K562 (cell line): Measurements from ENCODE around the gene ZSCAN2. TPM values are rescaled to one million over a fixed set of nuclear protein-coding genes. Genes with fewer than 3 reads are reported as not detected.

Experiments
- DLX4 ChIP-seq: fragments of 250-450 bp; sonication (Bioruptor Pico); IDR thresholded peaks from 2 replicates; pipeline ENCODE4 v1.6.1; 2021; ENCODE audit warnings: mild to moderate bottlenecking
- FIP1L1 ChIP-seq: fragments of 200-400 bp; formaldehyde crosslinking; IDR thresholded peaks from 2 replicates; pipeline ENCODE4 v1.6.1; 2018; ENCODE audit warnings: mild to moderate bottlenecking, low read depth, low read length; ENCODE audit not compliant: poor library complexity, severe bottlenecking
- GABPB2 ChIP-seq: fragments of 250-450 bp; sonication (Bioruptor Pico); conservative IDR thresholded peaks from 2 replicates; pipeline ENCODE4 v1.5.1; 2021; ENCODE audit warnings: mild to moderate bottlenecking
- NFYB ChIP-seq: IDR thresholded peaks from 2 replicates; pipeline ENCODE4 v1.6.1; 2011; ENCODE audit warnings: mild to moderate bottlenecking, moderate library complexity; ENCODE audit not compliant: insufficient read length; ENCODE audit errors: extremely low read depth
- PRPF4 ChIP-seq: fragments of 200-400 bp; formaldehyde crosslinking; IDR thresholded peaks from one replicate; pipeline ENCODE4 v1.6.1; 2017; ENCODE audit warnings: low read length, low read depth, mild to moderate bottlenecking; ENCODE audit not compliant: insufficient read depth, poor library complexity, severe bottlenecking
- SETDB1 ChIP-seq: IDR thresholded peaks from one replicate; pipeline ENCODE4 v1.6.1; 2012; ENCODE audit warnings: low read length, control low read depth, inconsistent platforms
- USF1 ChIP-seq: sonication (generic); formaldehyde crosslinking; IDR thresholded peaks from 2 replicates; pipeline ENCODE4 v1.9.0; 2022; ENCODE audit warnings: mild to moderate bottlenecking, missing genetic modification reagents
- ZFP36 ChIP-seq: fragments of 150-350 bp; IDR thresholded peaks from 2 replicates; pipeline ENCODE4 v1.6.1; 2018; ENCODE audit warnings: low read length, low read depth; ENCODE audit not compliant: partially characterized antibody
- ZNF274 ChIP-seq: IDR thresholded peaks from 2 replicates; pipeline ENCODE4 v1.6.1; 2011; ENCODE audit warnings: low read depth, mild to moderate bottlenecking, low read length, moderate library complexity, borderline replicate concordance
- ZNF280B ChIP-seq: fragments of 250-450 bp; sonication (Bioruptor Pico); IDR thresholded peaks from 2 replicates; pipeline ENCODE4 v1.5.1; 2021; ENCODE audit warnings: mild to moderate bottlenecking
- ZNF436 ChIP-seq: fragments of 250-450, 450-650 bp; sonication (Bioruptor Pico); formaldehyde crosslinking; IDR thresholded peaks from 2 replicates; pipeline ENCODE4 v1.7.0; 2020; ENCODE audit warnings: mild to moderate bottlenecking
- ZNF655 ChIP-seq: fragments of 250-450 bp; sonication (Bioruptor Pico); IDR thresholded peaks from 2 replicates; pipeline ENCODE4 v1.5.0; 2021
- polyA plus RNA-seq, 8 experiments: library from polyadenylated mRNA; depleted of rRNA in 4 of 8; stranded (reverse) in 5 of 8; unstranded in 3 of 8; fragments of >200 nt; fragmentation: Nextera tagmentation in 2 of 8; fragmentation: Illumina TruSeq in 1 of 8; extraction: Ambion mirVana in 2 of 8; extraction: Trizol in 1 of 8; gene quantifications; 2 replicates each; pipeline versions ENCODE4 v1.2.1 to v1.2.3, GENCODE V29; 2011 to 2014; ENCODE audit warnings: inconsistent platforms in 1 of 8, missing spikeins in 1 of 8
- total RNA-seq, 7 experiments: library from RNA; depleted of rRNA in 6 of 7; stranded (reverse); fragments of >200 nt in 6 of 7; fragmentation: Illumina TruSeq in 2 of 7; extraction: Trizol in 2 of 7; gene quantifications; 2 replicates each; pipeline versions ENCODE4 v1.2.1 to v1.2.3, GENCODE V29; 2011 to 2021; ENCODE audit warnings: low replicate concordance in 1 of 7
- TF ChIP-seq, protein P1 (sequence below), 3 experiments: fragments of 200-800 bp in 1 of 3; fragments of 250-450 bp in 1 of 3; fragments of 450-650 bp in 1 of 3; sonication (Bioruptor Pico) in 1 of 3; sonication (Bioruptor generic) in 1 of 3; formaldehyde crosslinking in 1 of 3; IDR thresholded peaks; 2 replicates each; pipeline versions ENCODE4 v1.6.1 to v1.8.0; 2016 to 2022; ENCODE audit warnings: mild to moderate bottlenecking in 2 of 3, missing genetic modification characterization in 2 of 3, missing compliant biosample characterization in 1 of 3, moderate library complexity in 1 of 3

The ZSCAN2 gene
- total and polyA plus RNA-seq, 9 of the 15 experiments (the other 6 are each of a cell fraction or from before 2014, with no cell fraction given): 1.7 to 14.2 (median 6.6) TPM

DNA sequence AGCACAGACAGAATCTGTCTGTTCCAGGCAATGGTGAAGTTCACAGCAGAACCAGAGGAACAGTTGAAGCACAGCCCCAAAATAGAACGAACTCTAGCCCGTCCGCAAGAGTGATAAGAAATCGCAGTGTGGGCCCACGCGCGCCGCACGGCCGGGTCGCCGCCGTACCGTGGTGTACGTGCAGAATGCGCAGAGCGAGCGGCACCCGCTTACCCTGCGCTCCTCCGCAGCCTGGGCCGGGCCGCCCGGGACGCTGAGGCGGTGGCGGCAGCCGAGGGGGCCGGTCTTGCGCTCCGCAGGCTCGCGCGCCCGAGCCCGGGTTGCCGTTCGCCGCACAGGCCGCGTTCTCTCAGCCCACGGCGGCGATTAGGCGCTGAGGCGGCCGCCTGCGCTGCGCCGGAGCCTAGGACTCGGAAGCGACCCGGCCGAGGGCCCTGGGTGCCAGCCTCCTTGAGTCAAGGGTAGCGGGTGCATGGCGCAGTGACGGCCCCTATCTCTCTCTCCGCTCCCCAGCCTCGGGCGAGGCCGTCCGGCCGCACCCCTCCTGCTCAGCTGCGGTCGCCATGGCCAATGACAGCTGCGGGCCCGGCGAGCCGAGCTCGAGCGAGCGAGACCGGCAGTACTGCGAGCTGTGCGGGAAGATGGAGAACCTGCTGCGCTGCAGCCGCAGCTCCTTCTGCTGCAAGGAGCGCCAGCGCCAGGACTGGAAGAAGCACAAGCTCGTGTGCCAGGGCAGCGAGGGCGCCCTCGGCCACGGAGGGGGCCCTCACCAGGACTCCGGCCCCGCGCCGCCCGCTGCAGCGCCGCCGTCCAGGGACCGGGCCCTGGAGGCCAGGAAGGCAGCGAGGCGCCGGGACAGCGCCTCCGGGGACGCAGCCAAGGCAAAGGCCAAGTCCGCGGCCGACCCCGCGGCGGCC lies 32.8 kb downstream of the ZSCAN2 start (continued):
- TF ChIP-seq ZNF280B (CRISPR knock-in tag) (no peak), ZFP36 (no peak), ZNF436 (no peak), NFYB (peak; percentile 7), FIP1L1 (peak; percentile 64), PRPF4 (no peak), GABPB2 (CRISPR knock-in tag) (no peak), DLX4 (CRISPR knock-in tag) (no peak), SETDB1 (no peak), ZNF655 (CRISPR knock-in tag) (no peak), ZNF274 (no peak), USF1 (CRISPR knock-in tag) (no peak)
- TF ChIP-seq, protein P1, sequence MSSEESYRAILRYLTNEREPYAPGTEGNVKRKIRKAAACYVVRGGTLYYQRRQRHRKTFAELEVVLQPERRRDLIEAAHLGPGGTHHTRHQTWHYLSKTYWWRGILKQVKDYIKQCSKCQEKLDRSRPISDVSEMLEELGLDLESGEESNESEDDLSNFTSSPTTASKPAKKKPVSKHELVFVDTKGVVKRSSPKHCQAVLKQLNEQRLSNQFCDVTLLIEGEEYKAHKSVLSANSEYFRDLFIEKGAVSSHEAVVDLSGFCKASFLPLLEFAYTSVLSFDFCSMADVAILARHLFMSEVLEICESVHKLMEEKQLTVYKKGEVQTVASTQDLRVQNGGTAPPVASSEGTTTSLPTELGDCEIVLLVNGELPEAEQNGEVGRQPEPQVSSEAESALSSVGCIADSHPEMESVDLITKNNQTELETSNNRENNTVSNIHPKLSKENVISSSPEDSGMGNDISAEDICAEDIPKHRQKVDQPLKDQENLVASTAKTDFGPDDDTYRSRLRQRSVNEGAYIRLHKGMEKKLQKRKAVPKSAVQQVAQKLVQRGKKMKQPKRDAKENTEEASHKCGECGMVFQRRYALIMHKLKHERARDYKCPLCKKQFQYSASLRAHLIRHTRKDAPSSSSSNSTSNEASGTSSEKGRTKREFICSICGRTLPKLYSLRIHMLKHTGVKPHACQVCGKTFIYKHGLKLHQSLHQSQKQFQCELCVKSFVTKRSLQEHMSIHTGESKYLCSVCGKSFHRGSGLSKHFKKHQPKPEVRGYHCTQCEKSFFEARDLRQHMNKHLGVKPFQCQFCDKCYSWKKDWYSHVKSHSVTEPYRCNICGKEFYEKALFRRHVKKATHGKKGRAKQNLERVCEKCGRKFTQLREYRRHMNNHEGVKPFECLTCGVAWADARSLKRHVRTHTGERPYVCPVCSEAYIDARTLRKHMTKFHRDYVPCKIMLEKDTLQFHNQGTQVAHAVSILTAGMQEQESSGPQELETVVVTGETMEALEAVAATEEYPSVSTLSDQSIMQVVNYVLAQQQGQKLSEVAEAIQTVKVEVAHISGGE (CRISPR knock-in tag; IDR thresholded peaks at IDR 0.05): 0 out of 6 replicates have a peak, but pooled peaks of 1 of the 3 experiments have one; percentile 55
